ENCODE results near the gene COQ3.
"Not testable (repeated sequence)": the region's sequence is repeated elsewhere in the genome, so short reads cannot be mapped to it uniquely, and the experiment has no call there.

The COQ3 gene

DNA sequence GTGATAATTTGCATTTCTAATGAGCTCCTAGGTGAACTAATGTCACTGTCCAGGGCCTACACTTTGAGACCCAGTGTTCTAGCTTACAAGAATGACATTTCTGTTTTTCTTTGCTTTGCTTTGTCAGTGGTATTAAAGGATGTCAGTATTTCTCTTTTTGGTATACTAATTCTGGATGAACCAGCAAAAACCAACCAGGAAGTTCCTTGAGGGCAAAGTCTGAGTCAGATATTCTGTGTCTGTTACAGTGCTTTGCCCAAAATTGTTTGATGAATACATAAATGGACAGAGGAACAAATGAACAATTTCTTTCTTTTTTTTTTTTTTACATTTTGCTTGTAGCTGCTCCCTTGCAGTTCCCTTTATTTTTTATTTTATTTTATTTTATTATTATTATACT lies 15.4 kb downstream of the COQ3 start:
- DNase-seq = no peak

DNA sequence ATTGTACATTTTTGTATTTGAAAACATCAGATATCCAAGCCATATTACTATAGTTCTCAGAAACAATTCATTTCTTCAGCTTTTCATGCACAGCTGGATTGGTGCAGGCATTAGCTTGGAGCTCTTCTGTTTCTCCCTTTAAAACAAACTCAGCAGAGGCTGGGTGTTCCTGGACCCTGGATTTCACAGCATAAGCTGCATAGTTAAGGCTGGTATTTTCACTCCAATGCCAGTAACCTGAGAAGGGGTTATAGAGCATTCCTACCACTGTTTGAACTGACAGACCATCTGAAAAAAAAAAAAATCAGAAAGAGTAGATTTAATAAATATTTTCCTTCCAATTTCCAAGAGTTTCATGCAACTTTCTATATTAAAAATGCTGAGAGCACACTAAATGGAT lies 24.5 kb downstream of the COQ3 start:
- DNase-seq = no peak

DNA sequence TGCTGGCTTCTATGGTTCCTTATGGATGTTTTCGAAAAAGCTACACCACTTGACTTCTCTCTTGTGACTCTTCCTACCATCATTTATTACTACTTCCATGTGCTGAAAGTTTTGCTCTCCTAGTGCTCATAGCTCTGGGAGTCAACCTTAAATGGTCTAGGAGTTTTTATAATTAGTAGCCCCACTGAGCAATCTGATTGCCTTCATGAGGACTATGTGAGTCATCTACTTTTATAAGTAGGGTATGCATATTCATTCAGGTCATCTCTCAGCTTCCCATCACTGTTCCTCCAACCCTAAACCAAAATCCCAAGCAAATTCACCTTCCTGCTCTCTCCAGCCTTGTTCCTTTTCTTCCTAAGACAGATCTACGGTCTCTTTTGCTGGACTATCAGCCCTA lies 27.1 kb downstream of the COQ3 start:
- no peak for DNase-seq

DNA sequence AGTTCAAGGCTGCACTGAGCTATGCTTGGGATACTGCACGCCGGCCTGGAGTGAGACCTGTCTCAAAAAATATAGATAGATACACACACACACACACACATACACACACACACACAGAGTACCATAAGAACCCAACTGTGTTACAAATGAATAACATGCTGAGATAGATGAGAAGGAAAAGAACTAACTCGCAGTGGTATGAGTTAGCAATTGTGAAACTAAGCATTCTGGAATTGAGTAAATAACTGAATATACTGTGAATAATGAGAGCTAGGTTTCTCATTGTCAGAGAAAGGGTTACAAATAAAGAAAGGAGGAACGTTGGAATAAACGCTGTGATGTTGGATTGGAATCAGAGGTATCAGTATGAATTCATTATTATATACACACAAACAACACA lies 30.0 kb downstream of the COQ3 start:
- DNase-seq = no peak

DNA sequence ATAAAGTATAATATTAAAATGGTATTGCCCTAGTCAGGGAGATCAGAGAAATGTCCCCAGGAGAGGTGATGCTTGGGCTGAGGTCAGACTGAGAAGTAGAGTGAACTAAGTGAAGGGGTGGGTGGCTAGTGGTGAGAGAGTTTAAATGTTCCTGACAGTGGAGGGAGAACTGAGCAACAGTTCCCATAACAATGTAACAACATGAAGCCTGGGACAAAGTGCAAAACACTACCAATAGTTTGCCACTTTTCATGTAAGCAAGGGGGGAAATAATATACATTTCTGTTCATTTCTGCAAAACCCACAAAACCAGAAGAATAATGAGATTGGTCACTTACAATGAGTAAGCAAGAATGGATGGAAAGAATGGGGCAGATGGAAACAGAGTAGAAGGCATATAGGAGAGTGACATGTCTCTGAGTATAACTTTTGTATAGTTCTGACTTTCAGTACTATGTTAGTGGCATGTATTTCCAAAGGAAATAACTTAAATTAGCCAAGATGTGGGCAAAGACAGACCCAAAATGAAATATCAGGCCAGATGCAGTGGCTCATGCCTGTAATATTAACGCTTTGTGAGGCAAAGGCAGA lies 31.2 kb downstream of the COQ3 start:
- no peak for DNase-seq

DNA sequence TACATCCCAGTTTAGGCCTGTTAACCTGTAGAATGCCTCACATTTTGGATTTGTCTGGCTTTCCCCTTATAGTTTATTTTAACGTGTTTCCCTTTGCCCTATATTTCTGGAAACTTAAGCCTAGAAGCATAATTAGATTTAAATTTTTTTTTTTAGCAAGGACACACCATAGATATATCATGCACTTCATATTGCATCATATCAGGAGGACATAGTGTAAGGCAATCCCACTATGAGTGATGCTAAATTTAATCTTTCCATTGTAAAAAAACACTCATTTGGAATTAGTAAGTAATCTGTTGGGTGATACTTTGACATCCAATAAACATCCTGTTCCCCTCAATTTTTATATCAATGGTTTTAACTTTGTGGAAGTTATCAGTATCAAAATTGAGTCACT lies 34.2 kb downstream of the COQ3 start:
- no peak for DNase-seq

DNA sequence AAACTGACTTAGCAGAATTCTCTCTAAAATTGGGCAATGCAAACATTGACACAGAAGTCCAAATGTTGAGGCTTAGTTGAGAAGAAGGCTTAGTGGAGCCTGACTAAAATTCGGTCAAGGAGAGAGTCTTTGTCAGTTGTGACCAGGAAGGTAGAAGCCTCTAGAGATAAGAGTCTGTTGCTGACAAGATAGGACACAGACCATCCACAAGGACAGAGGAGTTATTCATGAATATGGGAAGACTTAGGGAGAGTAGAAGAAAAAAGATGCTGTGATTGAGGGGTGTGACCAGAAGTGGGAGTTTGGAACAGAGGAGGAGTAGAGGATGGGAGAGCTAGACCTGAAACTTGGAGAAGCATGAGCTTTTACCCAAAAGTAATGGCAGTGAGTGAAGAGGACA lies 37.4 kb downstream of the COQ3 start:
- no peak for DNase-seq

DNA sequence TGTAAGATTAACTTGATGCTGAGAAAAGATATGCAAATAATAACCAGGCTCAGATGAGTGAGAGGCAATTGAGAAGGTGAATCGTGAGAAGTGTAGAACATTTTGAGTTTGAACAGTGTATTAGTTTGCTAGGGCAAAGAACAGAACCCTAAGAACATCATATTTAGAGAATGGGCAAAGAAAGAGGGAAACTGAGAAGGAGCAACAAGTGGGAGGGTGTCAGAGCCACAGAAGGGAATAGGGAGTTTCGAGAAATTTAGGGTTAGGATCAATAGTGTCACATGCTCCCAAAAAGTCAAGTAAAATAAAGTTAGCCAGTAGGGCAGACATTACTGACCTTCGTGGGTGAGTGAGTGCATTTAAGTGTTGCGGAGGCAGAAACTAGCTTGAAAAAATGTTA lies 39.0 kb downstream of the COQ3 start:
- no peak for DNase-seq

DNA sequence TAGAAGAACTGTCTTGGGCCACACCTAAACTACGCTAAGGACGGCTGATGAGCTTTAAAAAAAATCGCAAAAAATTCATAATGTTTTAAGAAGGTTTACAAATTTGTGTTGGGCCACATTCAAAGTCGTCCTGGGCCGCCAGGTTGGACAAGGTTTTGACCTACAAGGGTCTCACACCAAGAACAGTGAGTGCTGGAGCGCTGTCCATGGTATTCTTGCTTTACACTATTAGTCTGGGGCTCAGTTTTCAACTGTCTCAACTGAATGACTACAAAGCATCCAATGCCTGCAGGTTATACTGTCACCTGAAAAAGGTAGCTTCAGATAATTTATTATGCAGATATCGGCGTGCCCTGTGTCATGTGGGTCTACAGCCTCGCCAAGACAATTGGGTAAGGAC lies 40.9 kb downstream of the COQ3 start:
- no peak for DNase-seq

DNA sequence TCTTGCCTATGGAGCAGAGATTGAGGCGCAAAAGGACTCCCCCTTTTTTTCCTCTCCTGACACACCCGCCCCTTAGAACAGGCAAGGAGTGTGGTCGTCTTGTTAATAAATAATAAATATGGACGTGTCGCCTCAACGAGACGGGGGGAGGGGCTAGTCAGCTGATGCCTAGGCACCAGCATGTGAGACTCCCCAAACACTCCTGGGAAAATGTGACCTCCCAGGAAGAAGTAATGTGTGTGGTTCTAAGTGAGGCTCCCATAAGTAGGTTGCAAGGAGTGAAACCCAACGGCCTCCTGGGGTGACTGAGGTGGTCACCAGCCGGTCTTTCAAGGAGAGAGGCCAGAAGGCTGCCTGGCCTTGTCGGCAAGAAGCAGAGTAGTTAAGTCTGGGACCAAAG lies 43.4 kb downstream of the COQ3 start:
- no peak for DNase-seq

DNA sequence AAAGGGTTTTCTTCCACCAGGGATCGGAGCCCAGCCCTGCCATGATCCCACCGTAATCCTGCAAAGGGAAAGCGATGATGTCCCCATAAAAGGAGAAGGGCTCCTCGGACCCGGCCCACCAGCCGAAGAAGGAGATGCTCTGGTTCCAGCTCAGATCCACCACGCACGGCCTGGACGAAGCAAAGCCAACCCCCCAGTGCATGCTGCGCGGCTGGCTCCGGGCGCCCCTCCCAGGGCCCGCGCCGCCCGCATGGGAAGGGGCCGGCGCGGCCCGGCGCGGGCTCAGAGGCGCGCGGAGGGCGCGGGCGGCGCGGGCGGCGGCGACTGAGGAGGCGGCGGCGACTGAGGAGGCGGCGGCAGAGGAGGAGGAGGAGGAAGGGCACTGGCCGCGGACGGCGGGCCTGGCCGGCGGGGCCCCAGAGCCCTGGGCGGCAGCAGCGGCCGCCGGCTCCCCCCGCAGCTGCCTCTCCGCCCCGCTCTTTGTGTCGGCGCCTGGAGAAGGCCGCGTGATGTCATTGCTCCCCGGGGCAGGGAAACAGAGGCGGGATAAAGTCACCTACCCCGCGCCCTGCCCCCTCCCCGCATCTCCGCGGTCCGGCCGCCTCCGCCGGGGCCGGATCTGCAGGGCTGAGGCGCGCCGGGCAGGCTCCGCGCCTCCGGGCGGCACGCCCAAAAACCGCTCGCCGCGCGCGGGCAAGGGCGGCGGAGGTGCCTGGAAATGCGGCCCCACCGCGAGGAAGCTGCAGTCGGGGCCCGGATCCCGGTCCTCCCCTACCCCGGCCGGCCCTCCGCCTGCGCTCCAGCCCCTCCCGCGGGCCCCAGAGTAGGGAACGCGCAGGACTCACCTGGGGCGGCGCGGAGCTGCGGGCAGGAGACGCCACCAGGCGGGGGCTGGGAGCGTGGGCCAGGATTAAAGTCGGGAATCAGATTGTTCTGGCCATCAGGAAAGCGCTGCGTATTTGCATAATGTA lies 44.5 kb downstream of the COQ3 start, which contains the start of gene FAXC:
FAXC (minus strand) TSS at position 504 of the 971 bp plus-strand sequence; CDS start at position 202, 302 bp downstream.
- no peak for DNase-seq

DNA sequence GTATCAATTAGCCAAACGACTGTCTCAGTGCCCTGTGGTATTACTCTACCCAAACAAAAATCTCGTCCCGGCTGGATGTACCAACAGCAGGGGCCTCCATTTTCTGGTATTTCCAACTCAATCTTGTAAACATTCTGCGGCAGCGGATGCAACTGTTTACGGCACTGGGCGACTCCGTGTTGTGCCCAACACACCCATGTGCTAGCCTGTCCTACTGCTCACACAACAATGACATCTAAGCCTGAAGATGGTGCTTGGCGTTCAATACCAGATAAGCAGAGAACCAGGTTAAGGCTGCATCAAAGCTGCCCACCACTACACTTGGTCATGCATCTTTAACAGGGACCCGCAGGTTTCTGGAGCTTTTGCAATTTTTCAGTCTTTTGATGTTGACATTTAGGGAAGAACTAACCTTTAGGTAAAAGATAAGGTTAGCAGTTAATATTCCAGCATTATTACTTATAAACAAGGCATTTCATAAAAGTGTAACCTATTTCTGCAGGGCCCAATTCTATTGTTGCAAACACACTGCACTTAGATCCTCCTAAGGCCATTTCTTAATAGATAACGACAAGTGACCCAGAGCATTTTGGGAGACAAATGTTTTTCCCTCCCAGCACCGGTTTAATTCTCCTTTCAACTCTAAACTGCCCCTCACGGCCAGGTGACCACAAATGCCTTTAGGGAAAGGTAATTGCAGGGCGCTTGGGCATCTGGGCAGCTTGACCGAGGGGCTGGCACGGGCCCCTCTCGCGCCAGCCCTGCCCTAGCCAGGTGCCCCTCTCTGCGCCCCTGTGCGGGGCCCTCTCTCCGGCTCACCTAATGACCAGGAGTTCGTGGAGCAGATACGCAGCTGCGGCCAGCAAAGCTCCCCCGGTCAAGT lies 45.5 kb downstream of the COQ3 start:
- no peak for DNase-seq

DNA sequence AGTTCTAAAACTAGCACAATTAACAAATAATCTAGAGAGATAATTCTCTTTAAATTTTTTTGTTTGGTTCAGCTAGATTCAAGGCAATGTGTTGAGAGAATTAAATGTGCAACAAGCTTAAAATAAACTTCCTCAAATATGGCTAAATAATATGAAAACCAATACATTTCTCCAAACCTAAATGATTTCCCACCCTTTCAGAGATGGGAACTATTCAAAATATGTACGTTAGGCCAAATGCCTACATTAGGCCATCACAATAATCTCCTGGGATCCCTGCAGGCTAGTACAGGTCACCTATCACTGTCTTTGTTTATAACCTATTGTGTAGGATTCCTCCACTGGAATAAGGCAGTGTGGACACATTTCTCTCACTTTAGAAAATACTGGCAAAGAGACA lies 46.2 kb downstream of the COQ3 start:
- no peak for DNase-seq

DNA sequence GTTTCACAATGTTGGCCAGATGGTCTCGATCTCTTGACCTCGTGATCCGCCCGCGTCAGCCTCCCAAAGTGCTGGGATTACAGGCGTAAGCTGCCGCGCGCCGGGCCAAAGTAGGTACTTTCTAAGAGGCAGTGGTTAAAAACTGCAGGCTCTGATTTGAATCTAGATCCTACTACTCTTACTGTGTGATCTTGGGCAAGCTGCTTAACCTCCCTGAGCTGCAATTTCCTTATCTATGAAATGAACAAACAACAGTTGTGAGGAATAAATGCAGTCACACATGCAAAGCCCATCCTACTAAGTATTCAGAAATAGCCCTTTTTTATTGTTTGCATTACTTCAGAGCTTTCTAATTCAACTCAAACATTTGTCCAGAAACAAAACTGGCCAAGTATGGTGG lies 47.4 kb downstream of the COQ3 start:
- DNase-seq = no peak

DNA sequence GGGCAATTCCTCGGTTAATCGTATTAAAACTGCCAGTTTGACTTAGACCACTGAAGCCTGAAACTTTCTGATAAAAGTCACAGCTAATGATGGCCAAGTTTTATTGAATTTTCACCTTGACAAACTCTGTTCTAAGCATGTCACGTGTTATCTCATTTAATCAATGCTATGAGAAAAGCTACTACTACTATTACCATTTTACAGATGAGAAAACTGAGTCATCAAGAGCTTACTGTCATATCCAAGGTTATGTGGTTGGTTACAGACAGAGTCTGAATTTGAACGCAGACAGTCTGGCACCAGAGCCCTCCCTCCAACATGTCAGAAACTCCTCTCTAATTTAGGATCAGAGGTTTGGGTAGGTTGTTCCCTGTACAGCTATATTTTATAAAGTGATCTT lies 48.8 kb downstream of the COQ3 start:
- DNase-seq = no peak

DNA sequence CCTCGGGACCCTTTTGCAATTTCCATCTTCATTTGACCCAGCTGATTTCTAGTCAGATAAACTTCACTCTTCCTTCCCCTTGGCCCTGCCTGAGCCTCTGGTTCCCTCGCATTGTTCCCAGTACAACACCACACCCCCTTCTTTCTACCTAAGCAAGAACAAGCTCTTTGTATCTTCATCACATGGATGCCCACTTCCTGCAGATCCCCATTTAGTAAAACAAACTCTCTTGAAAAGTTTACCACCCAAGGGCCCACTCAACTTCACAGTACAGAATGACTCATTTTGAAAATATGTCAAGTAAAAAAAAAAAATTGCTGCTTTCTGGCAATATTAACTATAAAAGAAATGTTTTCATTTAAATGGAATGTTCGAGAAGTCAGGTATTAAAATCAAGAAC lies 49.7 kb downstream of the COQ3 start:
- DNase-seq = no peak

DNA sequence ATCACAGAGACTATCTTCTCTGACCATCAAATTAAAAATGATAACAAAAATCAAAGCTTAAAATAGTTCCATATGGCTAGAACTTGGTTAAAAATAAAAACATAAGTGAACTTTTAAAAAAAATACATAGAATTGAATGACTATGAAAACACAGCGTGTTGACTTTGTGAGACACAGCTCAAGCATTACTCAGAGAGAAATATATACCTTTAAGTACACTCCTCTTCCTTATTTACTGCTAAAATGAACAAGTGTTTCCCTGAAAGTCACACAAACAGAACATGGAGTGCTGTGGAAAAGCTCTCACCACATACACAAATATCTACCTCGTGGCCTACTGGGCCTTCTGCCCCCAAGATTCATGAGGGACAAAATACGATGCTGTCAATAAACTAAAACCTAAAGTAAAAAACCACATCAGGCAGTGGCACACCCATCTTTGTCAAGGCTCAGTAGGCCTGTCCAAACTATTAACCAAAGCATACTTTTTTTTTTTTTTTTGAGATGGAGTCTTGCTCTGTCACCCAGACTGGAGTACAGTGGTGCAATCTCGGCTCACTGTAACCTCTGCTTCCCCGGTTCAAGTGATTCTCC lies 52.0 kb downstream of the COQ3 start:
- no peak for DNase-seq

DNA sequence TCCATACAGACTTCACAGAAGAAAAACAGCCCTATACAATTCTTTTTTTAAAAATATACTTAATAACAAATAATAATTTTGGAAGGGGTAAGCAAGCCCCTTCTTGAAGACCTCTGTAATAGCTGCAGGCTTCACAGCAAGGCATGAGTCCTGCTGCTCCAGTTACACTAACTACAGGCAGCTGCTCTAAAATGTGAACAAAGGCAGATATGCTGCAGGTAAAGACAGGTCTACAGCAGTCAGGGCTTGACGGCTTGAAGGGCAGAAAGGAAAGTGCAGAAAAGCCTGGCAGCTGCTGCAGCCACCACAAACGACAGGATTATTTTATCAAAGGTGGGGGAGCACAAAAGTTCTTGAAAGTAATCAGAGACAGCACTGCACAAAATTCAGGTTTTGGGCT lies 55.8 kb downstream of the COQ3 start:
- DNase-seq = no peak

DNA sequence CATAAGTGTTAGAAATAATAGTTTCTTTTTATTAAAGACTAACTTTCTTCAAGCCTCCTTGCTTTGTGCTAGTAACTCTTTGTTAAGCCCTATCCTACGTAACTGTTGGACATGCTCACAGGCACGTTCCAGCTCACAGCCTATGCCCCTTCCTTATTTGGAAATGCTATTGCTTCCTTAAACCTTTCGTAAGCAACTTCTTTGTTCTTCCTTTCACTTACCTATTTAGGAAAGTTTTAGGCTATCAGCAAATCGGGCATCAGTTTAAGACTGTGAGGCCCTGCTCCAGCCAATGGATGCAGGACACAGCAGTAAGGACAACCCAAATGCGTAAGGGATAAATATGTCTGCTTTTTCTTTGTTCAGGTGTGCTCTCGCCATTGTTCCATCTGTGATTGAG lies 58.7 kb downstream of the COQ3 start:
- not testable (repeated sequence) for DNase-seq

DNA sequence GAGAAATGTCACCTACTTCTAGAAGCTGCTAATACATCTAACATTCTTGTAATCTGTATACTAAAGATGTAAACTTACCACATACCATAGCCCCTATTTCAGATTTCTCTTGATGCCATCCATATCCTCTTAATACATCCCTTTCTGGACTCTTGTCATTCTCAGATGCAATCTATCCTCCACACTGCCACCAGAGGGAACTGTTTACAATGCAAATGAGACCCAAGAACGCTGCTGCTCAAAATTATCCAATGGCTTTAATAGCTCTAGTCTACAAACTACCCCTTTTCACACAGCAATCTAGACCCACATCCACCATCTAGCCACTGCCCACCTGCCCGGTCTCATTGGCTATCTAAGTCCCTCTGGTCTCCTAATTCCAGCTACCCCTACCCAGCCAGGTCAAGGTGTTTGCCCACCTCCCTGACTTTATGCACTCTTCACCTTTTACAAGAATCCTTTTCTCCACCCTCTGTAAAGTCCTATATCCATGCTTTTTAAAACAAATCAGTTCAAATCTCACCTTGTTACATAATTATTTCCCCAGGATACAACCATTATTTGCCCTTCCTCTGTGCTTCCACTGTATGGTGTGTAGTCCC lies 59.4 kb downstream of the COQ3 start:
- DNase-seq = no peak

DNA sequence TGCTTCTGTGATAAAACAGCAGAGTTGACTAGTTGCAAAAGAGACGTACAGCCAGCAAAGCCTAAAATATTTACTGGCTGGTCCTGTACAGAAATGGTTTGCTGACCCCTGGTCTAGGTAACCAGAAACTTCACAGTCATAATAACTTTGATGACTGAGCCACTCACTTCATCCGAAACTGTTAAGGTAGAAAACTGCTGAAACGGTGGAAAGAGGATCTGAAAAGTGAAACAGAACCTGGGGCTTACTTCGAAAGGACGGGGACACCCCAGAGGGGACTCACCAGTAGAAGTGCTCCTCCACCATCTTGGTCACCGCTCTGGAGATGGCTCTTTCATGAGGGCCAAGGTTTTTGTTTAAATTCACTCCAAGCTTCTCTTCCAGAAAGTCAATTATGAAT lies 60.9 kb downstream of the COQ3 start:
- no peak for DNase-seq

DNA sequence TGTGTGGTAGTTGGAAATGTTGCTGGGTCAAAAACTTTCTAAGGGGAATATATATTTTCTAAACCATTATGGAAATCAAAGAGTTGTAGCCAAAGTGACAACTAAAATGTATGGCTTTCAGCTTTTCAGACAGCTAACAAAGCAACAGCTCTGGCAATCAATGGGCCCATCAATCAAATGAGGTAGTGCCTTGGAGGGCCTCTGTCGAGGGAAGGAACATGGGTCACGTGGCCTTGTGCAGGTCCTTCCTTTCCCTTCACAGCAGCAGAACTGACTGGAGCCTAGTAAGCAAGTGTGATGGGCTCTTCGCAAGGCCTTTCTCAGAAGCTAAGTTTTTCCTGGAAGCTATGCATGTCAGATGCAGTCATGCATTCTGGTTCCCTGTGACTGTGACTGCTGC lies 62.5 kb downstream of the COQ3 start:
- DNase-seq = no peak

DNA sequence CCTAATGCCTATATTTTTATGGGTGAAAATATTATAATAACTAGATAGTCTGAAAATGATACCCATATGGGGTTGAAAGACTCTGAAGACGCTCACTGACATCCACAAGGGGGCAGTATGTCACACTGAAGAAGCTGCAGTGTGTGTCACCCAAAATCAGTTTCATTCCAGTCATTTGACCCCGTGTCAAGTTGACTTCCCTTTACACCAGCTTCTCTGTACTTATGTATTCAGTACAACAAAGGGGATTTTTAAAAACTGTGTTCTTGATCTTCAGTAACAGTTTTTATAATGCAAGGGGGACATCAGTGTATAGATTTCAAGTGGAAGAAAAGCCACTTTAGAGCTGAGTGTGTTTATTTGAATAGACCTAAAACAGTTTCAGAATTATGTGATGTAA lies 63.8 kb downstream of the COQ3 start:
- no peak for DNase-seq
